GM12864 (cell line): ENCODE data around the gene LHX8.
A peak's percentile ranks its signal among the peaks of the same experiment; 100 is the strongest.

Source experiments
- DNase-seq: peaks from one replicate; pipeline ENCODE4 v3.0.0-alpha.2; 2011; ENCODE audit warnings: low read depth
- H3K4me3 ChIP-seq: 2 replicates; pipeline ENCODE4 v1.5.1; 2011; ENCODE audit warnings: mild to moderate bottlenecking, low read depth, low read length, control low read depth
- TF ChIP-seq, protein P1 (sequence below): IDR thresholded peaks from 2 replicates; pipeline ENCODE4 v1.5.1; 2011; ENCODE audit warnings: low read depth, mild to moderate bottlenecking, moderate library complexity, low read length, control low read depth, inconsistent platforms; ENCODE audit errors: missing control alignments

LHX8 gene

DNA sequence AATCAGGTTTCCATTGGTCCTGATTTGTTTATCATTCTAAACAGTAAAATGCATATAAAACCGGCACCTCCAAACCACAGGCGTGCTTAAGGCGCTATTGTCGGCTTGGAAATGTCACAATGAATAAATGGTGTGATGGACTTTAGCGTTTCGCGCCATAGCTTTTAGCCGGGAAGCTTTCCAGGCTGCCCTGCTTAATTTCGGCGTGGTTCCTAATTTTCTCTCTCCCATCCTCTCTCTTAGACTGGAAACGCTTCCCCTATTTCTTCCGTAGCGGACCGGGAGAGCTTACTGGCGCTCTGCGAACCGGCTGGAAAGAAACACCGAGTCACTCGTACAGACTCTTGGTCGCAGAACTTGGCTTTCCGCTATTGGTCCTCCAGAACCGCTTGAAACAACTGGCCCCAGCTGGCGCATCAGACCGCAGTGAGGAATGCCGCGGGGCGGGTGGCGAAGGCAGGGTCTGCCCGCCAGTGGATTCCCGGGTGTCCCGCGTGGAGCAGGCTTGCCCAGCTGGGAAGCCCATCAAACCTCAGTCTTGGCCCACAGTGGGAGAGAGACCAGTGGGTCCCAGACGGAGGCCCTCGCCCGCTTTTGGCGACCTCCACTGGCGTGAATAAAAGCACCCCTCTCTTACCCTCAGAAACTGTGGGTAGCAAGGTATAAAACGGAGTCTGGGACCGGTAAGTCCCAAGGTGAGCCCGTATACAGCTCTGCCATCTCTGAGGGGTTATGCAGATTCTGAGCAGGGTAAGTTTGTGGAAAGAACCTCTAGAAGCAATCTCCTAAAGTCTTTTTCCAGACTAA is 4.0 kb upstream of the LHX8 start:
- no peak for DNase-seq
- H3K4me3 ChIP-seq = no peak overlapping the region
- TF ChIP-seq, protein P1, sequence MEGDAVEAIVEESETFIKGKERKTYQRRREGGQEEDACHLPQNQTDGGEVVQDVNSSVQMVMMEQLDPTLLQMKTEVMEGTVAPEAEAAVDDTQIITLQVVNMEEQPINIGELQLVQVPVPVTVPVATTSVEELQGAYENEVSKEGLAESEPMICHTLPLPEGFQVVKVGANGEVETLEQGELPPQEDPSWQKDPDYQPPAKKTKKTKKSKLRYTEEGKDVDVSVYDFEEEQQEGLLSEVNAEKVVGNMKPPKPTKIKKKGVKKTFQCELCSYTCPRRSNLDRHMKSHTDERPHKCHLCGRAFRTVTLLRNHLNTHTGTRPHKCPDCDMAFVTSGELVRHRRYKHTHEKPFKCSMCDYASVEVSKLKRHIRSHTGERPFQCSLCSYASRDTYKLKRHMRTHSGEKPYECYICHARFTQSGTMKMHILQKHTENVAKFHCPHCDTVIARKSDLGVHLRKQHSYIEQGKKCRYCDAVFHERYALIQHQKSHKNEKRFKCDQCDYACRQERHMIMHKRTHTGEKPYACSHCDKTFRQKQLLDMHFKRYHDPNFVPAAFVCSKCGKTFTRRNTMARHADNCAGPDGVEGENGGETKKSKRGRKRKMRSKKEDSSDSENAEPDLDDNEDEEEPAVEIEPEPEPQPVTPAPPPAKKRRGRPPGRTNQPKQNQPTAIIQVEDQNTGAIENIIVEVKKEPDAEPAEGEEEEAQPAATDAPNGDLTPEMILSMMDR = no peak

DNA sequence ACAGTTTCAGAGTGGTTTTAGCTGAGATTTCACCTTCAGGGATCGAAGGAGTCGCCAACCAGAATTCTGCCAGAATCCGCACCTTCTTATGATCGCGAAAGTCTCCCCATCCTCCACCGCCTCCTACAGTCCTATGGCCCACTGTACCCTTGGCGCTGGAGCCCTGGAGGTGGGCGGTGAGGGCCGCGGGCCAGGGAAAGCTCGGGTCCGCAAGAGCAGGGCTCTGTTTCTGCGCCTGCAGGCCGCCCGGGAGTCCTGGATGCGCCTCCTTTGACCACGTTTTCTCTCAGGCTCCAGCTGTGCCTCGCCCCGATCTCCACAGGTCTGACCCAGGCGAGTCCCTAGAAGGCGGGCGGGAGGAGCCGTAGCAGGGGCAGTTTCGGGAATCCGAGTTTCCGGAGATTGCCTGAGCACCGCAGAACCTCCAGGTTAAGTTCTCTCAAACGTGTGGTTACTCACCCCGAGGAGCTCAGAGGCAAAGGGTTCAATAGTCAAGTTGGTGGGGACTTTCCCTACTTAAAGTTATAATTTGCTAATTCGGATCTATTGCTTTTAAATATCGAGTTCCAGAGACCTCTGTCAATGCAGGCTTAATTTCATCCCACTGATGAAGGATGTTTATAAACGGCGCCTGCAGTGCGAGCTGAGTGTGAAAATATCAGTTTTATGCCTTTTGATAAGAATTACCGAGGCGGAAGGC is 3.2 kb upstream of the LHX8 start:
- TF ChIP-seq, protein P1 = no peak
- H3K4me3 ChIP-seq = no peak overlapping the region
- DNase-seq = no peak

DNA sequence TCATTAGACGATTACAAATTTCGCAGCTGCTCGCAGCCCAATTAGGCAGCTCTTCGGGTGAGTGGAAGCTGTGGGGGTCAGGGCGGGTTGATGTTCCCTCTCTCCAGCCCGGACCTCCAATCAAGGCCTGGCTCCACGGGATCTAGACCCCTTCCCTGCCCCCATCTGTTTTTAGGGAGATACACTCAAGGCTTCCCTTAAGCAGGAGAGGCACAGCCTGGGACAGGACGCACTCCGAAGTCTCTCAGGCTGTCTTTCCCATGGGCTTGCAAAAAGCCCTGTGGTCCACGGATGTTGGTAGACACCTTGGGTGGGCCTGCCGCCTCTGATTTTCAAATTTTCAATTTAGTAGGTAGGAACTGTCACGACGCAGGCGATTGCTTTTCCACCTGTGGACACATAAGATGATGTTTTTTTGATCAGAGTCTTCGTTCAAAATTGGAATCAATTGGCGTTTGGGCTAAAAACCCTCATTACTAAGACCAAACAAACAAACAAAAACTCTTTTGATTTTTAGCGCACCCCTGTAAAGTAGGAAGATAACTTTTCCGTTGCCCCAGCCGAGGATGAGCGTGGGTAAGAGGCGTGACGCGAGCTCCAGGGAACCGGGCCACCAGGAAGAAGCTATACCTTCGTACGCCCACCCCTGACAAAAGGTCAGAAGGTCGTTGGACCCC is 2.5 kb upstream of the LHX8 start:
- no peak overlapping the region for H3K4me3 ChIP-seq
- no peak for DNase-seq
- TF ChIP-seq, protein P1 = no peak

DNA sequence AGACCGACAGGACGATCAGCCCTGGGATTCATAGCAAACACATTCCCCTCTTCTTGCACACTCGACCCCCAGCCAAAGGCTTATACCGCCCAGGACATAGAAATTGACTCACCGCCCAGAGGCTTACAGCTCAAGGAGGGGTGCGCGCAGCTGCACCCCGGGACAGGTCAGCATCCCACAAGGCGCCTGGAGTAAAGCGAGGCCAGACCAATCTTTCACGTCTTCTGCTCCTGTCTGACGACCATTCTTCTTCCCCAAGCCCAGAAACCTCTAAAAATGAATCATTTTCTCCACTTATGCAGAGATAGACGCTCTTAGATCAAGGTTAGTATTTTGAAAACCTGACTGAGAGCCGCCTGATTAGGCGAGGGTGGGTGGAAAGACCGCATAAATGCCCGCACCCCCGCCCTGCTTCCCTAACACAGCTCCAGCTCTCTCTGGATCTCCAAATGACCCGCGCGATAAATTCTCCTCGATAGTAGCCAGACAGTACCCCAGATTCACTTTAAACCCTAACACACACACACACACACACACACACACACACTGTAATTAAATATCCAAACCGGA is 1.9 kb upstream of the LHX8 start:
- no peak for DNase-seq
- TF ChIP-seq, protein P1 = no peak
- no peak overlapping the region for H3K4me3 ChIP-seq

DNA sequence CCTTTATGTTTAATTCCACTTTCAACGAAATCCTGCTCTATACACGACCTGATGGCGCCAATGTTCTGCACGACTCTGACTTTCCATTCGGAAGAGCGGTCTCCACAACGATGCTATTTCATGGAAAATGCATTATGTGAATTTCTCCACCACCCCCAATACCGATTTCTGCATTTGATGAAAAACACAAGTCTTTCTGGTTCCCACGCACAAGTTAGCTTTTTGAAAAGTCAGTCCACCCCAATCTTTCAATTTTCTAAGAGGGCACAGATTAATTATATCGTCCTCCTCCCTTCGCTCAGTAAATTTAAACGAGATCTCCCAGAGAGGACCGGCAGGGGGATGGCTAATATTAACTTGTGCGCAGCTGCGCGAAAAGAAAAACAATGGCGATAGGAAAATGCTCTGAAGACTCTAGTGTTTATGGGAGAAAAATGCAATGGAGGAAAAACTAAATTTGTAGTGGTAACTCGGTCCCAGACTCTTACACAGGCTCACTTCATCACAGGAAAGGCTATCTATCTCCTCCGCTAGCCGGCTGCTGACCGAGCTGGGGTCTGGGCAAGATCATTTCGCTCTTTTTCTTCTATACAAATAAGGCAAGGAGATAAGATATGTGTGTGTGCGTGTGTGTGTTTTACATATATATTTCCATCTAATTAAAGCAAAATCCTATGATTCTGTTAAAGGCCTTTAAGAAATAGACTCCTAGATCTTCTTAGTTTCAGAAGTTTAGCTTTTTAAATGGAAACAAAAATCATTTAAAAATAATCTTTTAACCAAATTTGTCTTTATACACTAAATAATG is 1.2 kb upstream of the LHX8 start:
- DNase-seq = no peak
- H3K4me3 ChIP-seq = no peak overlapping the region
- TF ChIP-seq, protein P1 = no peak

DNA sequence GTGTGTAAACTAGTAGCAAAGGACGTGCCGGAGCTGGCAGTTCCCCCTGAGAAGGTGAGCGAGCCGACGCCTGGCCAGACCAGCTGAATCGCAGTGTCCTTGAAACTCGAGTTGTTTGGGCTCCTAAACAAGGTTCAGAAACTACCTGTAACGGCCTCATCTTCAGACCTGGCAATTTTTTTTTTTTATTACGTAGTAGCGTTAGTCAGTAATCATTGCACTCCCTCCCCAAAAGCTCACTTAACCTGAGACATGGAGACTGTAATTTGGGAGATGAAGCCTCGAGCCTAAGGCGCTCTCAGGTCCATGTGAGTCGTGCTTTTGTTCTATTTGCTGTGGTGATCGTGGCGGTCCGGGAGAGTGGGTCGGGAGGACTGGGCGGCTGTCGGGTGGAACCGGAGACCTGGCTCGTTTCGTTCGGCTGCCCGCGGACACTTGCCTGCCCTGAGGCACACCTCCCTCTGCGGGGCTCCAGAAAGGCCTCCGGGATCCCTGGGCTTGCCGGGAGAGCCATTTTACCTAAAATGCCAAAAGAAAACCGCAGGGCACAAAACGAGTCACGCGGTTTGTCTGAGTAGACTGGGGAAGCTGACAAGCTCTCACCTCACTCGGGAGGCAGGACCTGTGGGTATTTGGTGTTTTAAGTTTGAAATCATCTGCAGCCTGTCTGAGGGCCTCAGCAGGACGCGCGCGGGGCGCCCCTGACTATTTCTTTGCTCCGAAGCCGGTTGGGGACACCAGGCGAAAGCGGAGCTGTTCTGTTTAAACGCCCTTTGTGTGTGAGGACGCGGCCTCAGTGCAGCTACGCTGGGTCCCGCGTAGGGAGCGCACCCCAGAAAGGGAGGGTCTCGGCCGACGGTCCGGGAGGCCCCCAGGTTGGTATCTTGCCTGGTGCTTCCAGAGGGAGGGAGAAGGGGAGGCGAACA is 722 bp downstream of the LHX8 start:
- no peak for DNase-seq
- TF ChIP-seq, protein P1 = no peak
- H3K4me3 ChIP-seq = peak overlapping the region; percentile 45
